ENCODE results near the gene PTPRS.

PTPRS gene

DNA sequence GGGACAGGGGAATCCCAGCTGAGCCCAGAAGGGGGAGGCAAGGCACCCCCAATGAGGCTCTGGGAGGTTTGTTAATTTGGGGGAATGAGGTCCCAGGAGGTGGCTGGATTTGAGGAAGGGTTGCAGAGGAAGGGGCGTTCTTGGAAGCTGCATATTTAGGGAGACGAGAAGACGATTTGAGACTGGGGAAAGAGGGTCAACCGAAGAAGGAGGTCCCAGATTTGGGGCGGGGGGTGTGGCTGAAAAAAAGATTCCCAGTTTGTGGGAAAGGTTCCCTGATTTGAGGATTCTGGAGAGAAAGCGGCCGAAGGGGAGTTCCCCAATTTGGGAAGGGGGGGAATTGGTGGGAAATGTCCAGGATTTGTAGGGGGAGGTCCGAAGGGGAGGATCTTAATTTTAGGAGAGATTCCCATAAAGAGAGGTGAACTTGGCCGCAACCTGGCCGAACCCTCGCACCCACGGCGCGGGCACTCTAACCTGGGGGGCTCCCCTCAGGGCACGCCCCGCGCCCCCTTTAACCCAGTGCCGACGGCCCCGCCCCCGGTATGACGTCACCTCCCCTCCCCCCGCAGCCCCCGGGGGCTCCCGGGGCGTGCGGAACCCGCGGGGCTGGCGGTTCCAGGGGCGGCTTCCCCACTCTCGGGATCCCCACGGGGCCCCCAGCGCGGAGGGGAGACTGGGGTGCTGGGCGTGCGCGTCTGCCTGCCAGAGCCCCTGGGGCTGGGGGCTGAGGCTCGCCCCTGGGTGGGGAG is 1.2 kb downstream of the PTPRS start:
- H3K4me3 ChIP-seq (ENCODE audit: control insufficient read depth, low read depth, low read length): peak overlapping the region; percentile 67
- TF ChIP-seq, protein P1, sequence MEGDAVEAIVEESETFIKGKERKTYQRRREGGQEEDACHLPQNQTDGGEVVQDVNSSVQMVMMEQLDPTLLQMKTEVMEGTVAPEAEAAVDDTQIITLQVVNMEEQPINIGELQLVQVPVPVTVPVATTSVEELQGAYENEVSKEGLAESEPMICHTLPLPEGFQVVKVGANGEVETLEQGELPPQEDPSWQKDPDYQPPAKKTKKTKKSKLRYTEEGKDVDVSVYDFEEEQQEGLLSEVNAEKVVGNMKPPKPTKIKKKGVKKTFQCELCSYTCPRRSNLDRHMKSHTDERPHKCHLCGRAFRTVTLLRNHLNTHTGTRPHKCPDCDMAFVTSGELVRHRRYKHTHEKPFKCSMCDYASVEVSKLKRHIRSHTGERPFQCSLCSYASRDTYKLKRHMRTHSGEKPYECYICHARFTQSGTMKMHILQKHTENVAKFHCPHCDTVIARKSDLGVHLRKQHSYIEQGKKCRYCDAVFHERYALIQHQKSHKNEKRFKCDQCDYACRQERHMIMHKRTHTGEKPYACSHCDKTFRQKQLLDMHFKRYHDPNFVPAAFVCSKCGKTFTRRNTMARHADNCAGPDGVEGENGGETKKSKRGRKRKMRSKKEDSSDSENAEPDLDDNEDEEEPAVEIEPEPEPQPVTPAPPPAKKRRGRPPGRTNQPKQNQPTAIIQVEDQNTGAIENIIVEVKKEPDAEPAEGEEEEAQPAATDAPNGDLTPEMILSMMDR (IDR thresholded peaks at IDR 0.05; ENCODE audit: control insufficient read depth, insufficient read depth, low read depth, low read length, missing control alignments): no peak
- no peak for DNase-seq (ENCODE audit: low read depth)

DNA sequence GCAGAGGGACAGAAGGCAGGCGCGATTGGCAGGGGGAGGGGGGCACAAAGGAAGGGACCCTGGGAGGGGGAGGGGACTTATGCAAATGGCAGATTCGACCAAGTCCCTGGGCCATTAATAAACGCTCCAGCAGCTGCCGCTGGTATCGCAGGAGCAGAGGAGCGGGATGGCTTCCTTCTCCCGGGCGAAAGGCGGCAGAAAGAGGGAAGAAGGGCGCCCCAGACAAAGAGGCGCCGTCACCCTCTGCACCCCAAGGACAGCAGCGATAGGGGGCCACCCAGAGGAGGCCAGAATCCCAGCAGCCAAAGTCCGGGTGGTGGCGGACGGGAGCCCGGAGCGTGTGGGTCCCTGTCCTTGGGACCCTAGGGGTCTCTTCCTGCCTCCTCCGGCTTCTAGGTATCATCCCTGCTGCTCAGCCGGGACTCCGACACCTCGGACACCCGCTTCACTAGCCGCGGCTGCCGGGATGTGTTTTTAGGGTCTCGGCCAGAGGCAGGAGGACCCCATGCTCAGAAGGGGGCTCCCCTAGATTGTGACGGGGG is 1.9 kb downstream of the PTPRS start:
- DNase-seq (ENCODE audit: low read depth): no peak
- no peak overlapping the region for H3K4me3 ChIP-seq (ENCODE audit: control insufficient read depth, low read depth, low read length)

DNA sequence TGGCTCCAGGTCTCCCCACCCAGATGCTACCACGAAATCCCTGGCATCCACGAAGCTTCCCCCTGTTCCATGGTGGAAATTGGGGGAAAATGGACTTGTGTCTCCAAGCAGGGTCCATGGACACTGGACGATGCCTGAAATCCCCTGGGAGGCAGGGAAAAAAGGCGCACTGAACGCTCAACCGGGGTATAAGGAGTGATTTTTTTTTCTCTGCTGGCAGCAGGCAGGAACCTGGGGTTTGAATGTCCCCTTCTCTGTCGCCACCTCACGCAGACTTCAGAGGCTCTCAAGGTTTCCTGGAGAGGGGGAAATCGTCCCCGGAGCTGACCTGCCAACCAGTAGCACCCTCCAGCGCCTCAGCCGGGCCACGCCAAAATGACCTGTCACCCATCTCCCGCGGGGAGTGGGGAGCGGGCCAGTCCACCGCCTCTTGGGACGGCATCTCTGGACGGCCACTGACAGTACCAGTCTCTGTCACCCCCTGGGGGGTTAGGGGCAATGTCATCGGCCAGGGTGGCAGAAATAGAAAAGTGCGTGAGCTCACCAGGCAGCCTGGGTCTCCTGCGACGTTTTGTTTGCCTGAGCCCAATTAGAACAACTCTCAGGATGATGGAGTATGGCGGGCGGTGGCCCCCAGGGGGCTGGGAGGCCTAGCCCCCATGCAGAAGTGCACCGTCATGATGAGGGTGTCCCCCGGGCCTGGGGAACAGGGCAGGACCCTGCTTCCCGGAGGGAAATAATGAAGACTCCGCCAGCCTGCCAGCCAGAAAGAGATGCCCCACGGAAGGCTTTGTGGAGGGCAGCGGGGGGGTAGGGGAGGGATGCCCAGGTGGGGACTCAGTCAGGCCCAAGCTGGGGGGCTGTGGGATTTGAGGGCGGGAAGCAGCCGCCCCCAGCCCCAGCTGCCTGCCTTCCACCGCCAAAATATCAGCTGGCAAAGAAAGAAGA is 2.6 kb downstream of the PTPRS start:
- TF ChIP-seq, protein P1 (IDR thresholded peaks at IDR 0.05; ENCODE audit: control insufficient read depth, insufficient read depth, low read depth, low read length, missing control alignments): no peak
- DNase-seq (ENCODE audit: low read depth): no peak
- H3K4me3 ChIP-seq (ENCODE audit: control insufficient read depth, low read depth, low read length): no peak overlapping the region

More for the DNA sequence above, 1.9 kb downstream of the PTPRS start:
- TF ChIP-seq, protein P1 (IDR thresholded peaks at IDR 0.05; ENCODE audit: control insufficient read depth, insufficient read depth, low read depth, low read length, missing control alignments): no peak

DNA sequence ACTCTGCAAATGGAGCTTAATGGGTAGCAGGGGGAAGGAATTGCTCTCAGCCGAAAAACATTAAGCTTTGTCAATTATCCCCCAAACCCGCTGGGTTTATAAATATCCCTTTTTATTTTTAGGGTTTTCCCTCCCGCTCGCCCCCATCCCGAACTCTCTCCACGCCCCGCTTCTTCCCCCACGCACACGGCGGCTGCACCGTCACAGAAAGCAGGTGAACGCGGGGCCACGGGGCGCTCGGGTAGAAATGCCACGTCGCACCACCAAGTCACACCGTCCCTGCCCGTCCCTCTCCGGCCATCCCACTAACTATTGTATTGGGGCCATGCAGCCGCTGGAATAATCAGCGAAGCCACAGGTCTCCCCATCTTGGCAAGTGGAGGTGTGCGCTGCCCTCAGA is 3.5 kb downstream of the PTPRS start:
- H3K4me3 ChIP-seq (ENCODE audit: control insufficient read depth, low read depth, low read length): no peak overlapping the region

DNA sequence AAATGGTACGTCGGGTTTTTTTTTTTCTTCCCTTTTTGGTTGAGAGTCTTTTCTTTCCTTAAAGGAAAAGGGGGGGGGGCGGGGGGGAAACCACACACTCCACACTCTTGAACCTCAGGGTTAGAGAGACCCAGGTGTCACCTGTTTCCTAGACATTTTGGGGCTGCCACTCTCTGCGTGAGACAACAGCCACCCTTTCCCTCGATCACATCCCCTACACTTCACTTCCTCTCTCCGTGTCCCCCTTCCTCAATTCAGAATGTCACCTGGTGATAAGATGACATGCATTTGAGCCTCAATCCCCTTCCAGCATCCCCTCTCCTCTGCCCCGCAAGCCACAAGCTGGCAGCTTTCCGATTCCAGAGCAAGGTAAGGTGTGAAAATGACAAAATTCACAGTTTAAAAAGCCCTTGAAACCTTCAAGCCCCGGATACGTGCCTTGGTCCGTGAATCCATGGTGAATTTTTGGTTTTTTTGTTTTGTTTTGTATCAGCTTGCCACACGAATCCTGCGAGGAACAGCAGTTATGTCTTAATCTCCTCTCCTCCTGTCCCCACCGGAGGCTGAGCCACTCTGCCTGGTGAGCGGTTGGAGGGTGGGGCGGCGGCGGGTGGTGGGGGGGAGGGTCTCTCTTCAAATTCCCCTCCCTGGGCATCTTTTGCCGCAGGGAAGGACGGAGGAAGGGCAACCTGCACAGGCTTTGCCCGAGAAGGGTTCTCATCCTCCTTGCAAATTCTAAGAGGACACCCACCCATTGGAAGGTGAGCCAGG is 4.2 kb downstream of the PTPRS start:
- TF ChIP-seq, protein P1 (IDR thresholded peaks at IDR 0.05; ENCODE audit: control insufficient read depth, insufficient read depth, low read depth, low read length, missing control alignments): no peak
- DNase-seq (ENCODE audit: low read depth): no peak
- no peak overlapping the region for H3K4me3 ChIP-seq (ENCODE audit: control insufficient read depth, low read depth, low read length)

More for the DNA sequence above, 3.5 kb downstream of the PTPRS start:
- TF ChIP-seq, protein P1 (IDR thresholded peaks at IDR 0.05; ENCODE audit: control insufficient read depth, insufficient read depth, low read depth, low read length, missing control alignments): no peak
- no peak for DNase-seq (ENCODE audit: low read depth)

DNA sequence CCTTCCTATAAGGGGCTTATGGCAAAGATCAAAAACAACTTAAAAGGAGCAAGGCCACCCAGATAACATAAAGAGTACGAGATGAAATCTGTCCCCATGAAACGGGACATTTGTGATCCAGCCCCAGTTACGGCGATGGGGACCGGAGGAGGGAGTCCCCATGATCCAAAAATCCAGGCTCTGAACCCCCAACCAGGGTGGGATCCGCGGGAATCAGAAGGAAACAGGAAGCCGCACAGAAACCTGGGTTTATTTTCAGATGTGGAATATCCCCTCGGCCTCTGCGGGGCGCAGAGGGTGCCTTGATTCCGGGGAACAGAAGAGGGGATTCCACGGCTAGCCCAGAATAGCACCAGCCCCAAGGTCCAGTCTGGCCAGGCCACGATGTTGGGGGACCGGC is 5.0 kb downstream of the PTPRS start:
- TF ChIP-seq, protein P1 (IDR thresholded peaks at IDR 0.05; ENCODE audit: control insufficient read depth, insufficient read depth, low read depth, low read length, missing control alignments): no peak
- no peak overlapping the region for H3K4me3 ChIP-seq (ENCODE audit: control insufficient read depth, low read depth, low read length)
- DNase-seq (ENCODE audit: low read depth): no peak

All from AG09309 (cell line).